Activated T-helper 9 cell treated with anti-CD3 and anti-CD28 coated beads, Interleukin-2, amount 50 U/mL, for 16 hours (primary cell): ENCODE measurements around the gene WDHD1.
"Not testable (repeated sequence)": the region's sequence is repeated elsewhere in the genome, so short reads cannot be mapped to it uniquely, and the experiment has no call there.

Experiments used
- DNase-seq: peaks from one replicate; pipeline ENCODE4 v3.0.0-alpha.2; 2020; ENCODE audit warnings: low read depth

Gene WDHD1

GRCh38 chr14:54955143-54955542, 71.8 kb downstream of the WDHD1 start:
- DNase-seq, result no peak

- not testable (repeated sequence) for DNase-seq
These were observed 73.3 kb downstream of the WDHD1 start for GRCh38 chr14:54953609-54954008.

- not testable (repeated sequence) for DNase-seq
These were observed 74.1 kb downstream of the WDHD1 start for GRCh38 chr14:54952803-54953202.

GRCh38 chr14:54947230-54947629, 79.7 kb downstream of the WDHD1 start:
- DNase-seq, result no peak

- DNase-seq, result no peak
These were observed 80.4 kb downstream of the WDHD1 start for GRCh38 chr14:54946500-54946899.

GRCh38 chr14:54944737-54945391, 82.0 kb downstream of the WDHD1 start:
- DNase-seq, result no peak

- no peak for DNase-seq
These were observed 84.0 kb downstream of the WDHD1 start for GRCh38 chr14:54942913-54943312.

- DNase-seq, result no peak
These were observed 90.1 kb downstream of the WDHD1 start for GRCh38 chr14:54936816-54937215.

- no peak for DNase-seq
These were observed 90.9 kb downstream of the WDHD1 start for GRCh38 chr14:54935958-54936357.

- DNase-seq, result no peak
These were observed 91.8 kb downstream of the WDHD1 start for GRCh38 chr14:54935100-54935499.

- no peak for DNase-seq
These were observed 93.9 kb downstream of the WDHD1 start for GRCh38 chr14:54933006-54933405.

- DNase-seq, result no peak
These were observed 95.1 kb downstream of the WDHD1 start for GRCh38 chr14:54931598-54932340.

- DNase-seq, result no peak
These were observed 95.8 kb downstream of the WDHD1 start for GRCh38 chr14:54931101-54931500.

GRCh38 chr14:54929556-54929955, 97.3 kb downstream of the WDHD1 start:
- DNase-seq, result no peak

GRCh38 chr14:54928216-54928615, 98.7 kb downstream of the WDHD1 start:
- no peak for DNase-seq

- DNase-seq, result no peak
These were observed 99.3 kb downstream of the WDHD1 start for GRCh38 chr14:54927551-54927950.

- DNase-seq, result not testable (repeated sequence)
These were observed 100.3 kb downstream of the WDHD1 start for GRCh38 chr14:54926570-54926969.

GRCh38 chr14:54922598-54922997, 104.3 kb downstream of the WDHD1 start:
- no peak for DNase-seq

- no peak for DNase-seq
These were observed 106.8 kb downstream of the WDHD1 start for GRCh38 chr14:54920052-54920451.

- DNase-seq, result no peak
These were observed 107.6 kb downstream of the WDHD1 start for GRCh38 chr14:54919330-54919729.

- no peak for DNase-seq
These were observed 108.5 kb downstream of the WDHD1 start for GRCh38 chr14:54918427-54918826.

- no peak for DNase-seq
These were observed 110.8 kb downstream of the WDHD1 start for GRCh38 chr14:54916101-54916500.

GRCh38 chr14:54909817-54910558, 116.9 kb downstream of the WDHD1 start:
- no peak for DNase-seq
